Neural cell (in vitro differentiated cells): ENCODE results near the gene JMJD7. TPM values are rescaled to one million over a fixed set of nuclear protein-coding genes. Genes with fewer than 3 reads are reported as not detected.

Experiments
- H2AFZ ChIP-seq: fragments of 200-600, 300-800 bp; sonication (generic), shearing (Covaris generic); 2 replicates; pipeline ENCODE4 v1.6.0; 2014; ENCODE audit warnings: low read depth, mild to moderate bottlenecking, antibody characterized with exemption, low read length, moderate library complexity
- H3F3A ChIP-seq: fragments of 200-600 bp; shearing (Covaris generic); 2 replicates; pipeline ENCODE4 v1.6.1; 2016; ENCODE audit warnings: mild to moderate bottlenecking, moderate library complexity, mixed read lengths, antibody characterized with exemption, low read length; ENCODE audit not compliant: insufficient read depth, poor library complexity, severe bottlenecking
- H3K27ac ChIP-seq: fragments of 200-600, 300-800 bp; sonication (generic), shearing (Covaris generic); 2 replicates; pipeline ENCODE4 v1.5.1; 2014; ENCODE audit warnings: mild to moderate bottlenecking, low read length, moderate library complexity
- H3K27me3 ChIP-seq: fragments of 300-800, 200-600 bp; sonication (generic), shearing (Covaris generic); 2 replicates; pipeline ENCODE4 v1.6.0; 2014; ENCODE audit warnings: mild to moderate bottlenecking, low read depth, low read length, moderate library complexity; ENCODE audit not compliant: insufficient read depth
- H3K36me3 ChIP-seq: fragments of 300-800, 200-600 bp; sonication (generic), shearing (Covaris generic); 2 replicates; pipeline ENCODE4 v1.5.1; 2014; ENCODE audit warnings: mild to moderate bottlenecking, antibody characterized with exemption, low read length, moderate library complexity; ENCODE audit not compliant: insufficient read depth
- H3K4me2 ChIP-seq: fragments of 300-800, 200-600 bp; sonication (generic), shearing (Covaris generic); 2 replicates; pipeline ENCODE4 v1.6.0; 2014; ENCODE audit warnings: mild to moderate bottlenecking, low read length
- H3K4me3 ChIP-seq: fragments of 300-800, 200-600 bp; sonication (generic), shearing (Covaris generic); 2 replicates; pipeline ENCODE4 v1.5.1; 2014; ENCODE audit warnings: mild to moderate bottlenecking, low read length, moderate library complexity
- H3K79me2 ChIP-seq: fragments of 200-600 bp; shearing (Covaris generic); replicated peaks from 2 replicates; pipeline ENCODE4 v1.6.0; 2014; ENCODE audit warnings: mild to moderate bottlenecking, low read length, moderate library complexity; ENCODE audit not compliant: insufficient read depth
- H3K9ac ChIP-seq: fragments of 300-800, 200-600 bp; sonication (generic), shearing (Covaris generic); 2 replicates; pipeline ENCODE4 v1.6.1; 2016; ENCODE audit warnings: mild to moderate bottlenecking, low read length, mixed read lengths
- H3K9me2 ChIP-seq: fragments of 200-600 bp; shearing (Covaris generic); 2 replicates; pipeline ENCODE4 v1.6.1; 2016; ENCODE audit warnings: mild to moderate bottlenecking, low read length, mixed read lengths; ENCODE audit not compliant: insufficient read depth
- H3K9me3 ChIP-seq: fragments of 200-600, 300-800 bp; sonication (generic), shearing (Covaris generic); 2 replicates; pipeline ENCODE4 v1.6.1; 2016; ENCODE audit warnings: mild to moderate bottlenecking, mixed run types, low read length, moderate library complexity, mixed read lengths
- H4K20me1 ChIP-seq: fragments of 200-600 bp; shearing (Covaris generic); 2 replicates; pipeline ENCODE4 v1.6.1; 2016; ENCODE audit warnings: mild to moderate bottlenecking, mixed run types; ENCODE audit not compliant: insufficient read depth
- CTCF ChIP-seq: fragments of 450-650 bp; IDR thresholded peaks from 2 replicates; pipeline ENCODE4 v1.5.1; 2014; ENCODE audit warnings: antibody characterized with exemption, mild to moderate bottlenecking, moderate library complexity; ENCODE audit not compliant: poor library complexity, severe bottlenecking
- EP300 ChIP-seq: fragments of 450-650 bp; conservative IDR thresholded peaks from 2 replicates; pipeline ENCODE4 v1.6.1; 2014; ENCODE audit warnings: antibody characterized with exemption, mild to moderate bottlenecking, moderate library complexity; ENCODE audit not compliant: poor library complexity, severe bottlenecking
- EZH2 ChIP-seq: fragments of 200-600, 300-800 bp; shearing (Covaris generic), sonication (generic); IDR thresholded peaks from 2 replicates; pipeline ENCODE4 v1.6.1; 2014; ENCODE audit warnings: antibody characterized with exemption, low read length, borderline replicate concordance, mild to moderate bottlenecking; ENCODE audit not compliant: insufficient read depth, poor library complexity, severe bottlenecking
- MXI1 ChIP-seq: fragments of 450-650 bp; conservative IDR thresholded peaks from 2 replicates; pipeline ENCODE4 v1.6.1; 2014; ENCODE audit warnings: antibody characterized with exemption, mild to moderate bottlenecking; ENCODE audit not compliant: poor library complexity, severe bottlenecking
- POLR2AphosphoS5 ChIP-seq: IDR thresholded peaks from 2 replicates; pipeline ENCODE4 v1.6.1; 2012
- RAD21 ChIP-seq: fragments of 450-650 bp; conservative IDR thresholded peaks from 2 replicates; pipeline ENCODE4 v1.6.1; 2014; ENCODE audit warnings: antibody characterized with exemption, mild to moderate bottlenecking, moderate library complexity
- REST ChIP-seq: IDR thresholded peaks from 2 replicates; pipeline ENCODE4 v1.6.1; 2012; ENCODE audit warnings: borderline replicate concordance
- SMC3 ChIP-seq: fragments of 450-650 bp; conservative IDR thresholded peaks from 2 replicates; pipeline ENCODE4 v1.6.1; 2014; ENCODE audit warnings: antibody characterized with exemption, mild to moderate bottlenecking, moderate library complexity; ENCODE audit not compliant: poor library complexity
- TAF1 ChIP-seq: IDR thresholded peaks from 2 replicates; pipeline ENCODE4 v1.6.1; 2012; ENCODE audit warnings: low read depth
- polyA plus RNA-seq: library from polyadenylated mRNA; depleted of rRNA; stranded (reverse); fragments of >200 nt; gene quantifications from 2 replicates; pipeline ENCODE4 v1.2.3, GENCODE V29; 2014

The JMJD7 gene
- polyA plus RNA-seq, 1 donor from 2014 or later: 14.0 TPM

- Histone ChIP-seq H3K27ac (no peak overlapping the region), H3K27me3 (no peaks in the 10 kb centered on the region), H3K9me2 (no peaks in the 10 kb centered on the region), H3K9ac (no peak overlapping the region), H3K4me3 (no peak overlapping the region), H3K4me2 (no peak overlapping the region), H3K9me3 (no peaks in the 10 kb centered on the region), H3F3A (no peaks in the 10 kb centered on the region), H3K36me3 (no peaks in the 10 kb centered on the region), H2AFZ (no peak overlapping the region), H4K20me1 (no peaks in the 10 kb centered on the region), H3K79me2 (no peaks in the 10 kb centered on the region)
- no peak for TF ChIP-seq EP300
- TF ChIP-seq CTCF: no peak
- TF ChIP-seq REST: no peak
- no peak for TF ChIP-seq POLR2AphosphoS5
- TF ChIP-seq MXI1: no peak
- no peak for TF ChIP-seq TAF1
- TF ChIP-seq SMC3: no peak
- no peak for TF ChIP-seq RAD21
- no peak for TF ChIP-seq EZH2
Measured at GRCh38 chr15:41849204-41849603, 21.3 kb downstream of the JMJD7 start.

- H3K9me2 ChIP-seq: no peaks in the 10 kb centered on the region
- no peak overlapping the region for H2AFZ ChIP-seq
- H3K9ac ChIP-seq: no peak overlapping the region
- no peak overlapping the region for H3K4me2 ChIP-seq
- no peak overlapping the region for H3K27ac ChIP-seq
- TF ChIP-seq POLR2AphosphoS5: no peak
- no peak overlapping the region for H3K4me3 ChIP-seq
- H3K79me2 ChIP-seq: no peaks in the 10 kb centered on the region
- no peaks in the 10 kb centered on the region for H3K9me3 ChIP-seq
- H3K36me3 ChIP-seq: no peaks in the 10 kb centered on the region
- H3K27me3 ChIP-seq: no peaks in the 10 kb centered on the region
- H3F3A ChIP-seq: no peaks in the 10 kb centered on the region
- H4K20me1 ChIP-seq: no peaks in the 10 kb centered on the region
Measured at GRCh38 chr15:41849861-41850260, 22.0 kb downstream of the JMJD7 start.

- TF ChIP-seq EZH2 (no peak), MXI1 (no peak), SMC3 (no peak), POLR2AphosphoS5 (no peak), REST (no peak), EP300 (no peak), RAD21 (no peak), CTCF (no peak), TAF1 (no peak)
- no peak overlapping the region for H3K4me2 ChIP-seq
- H3K9me3 ChIP-seq: no peaks in the 10 kb centered on the region
- no peaks in the 10 kb centered on the region for H3F3A ChIP-seq
- no peaks in the 10 kb centered on the region for H4K20me1 ChIP-seq
- H3K9ac ChIP-seq: no peak overlapping the region
- no peak overlapping the region for H2AFZ ChIP-seq
- H3K4me3 ChIP-seq: no peak overlapping the region
- H3K36me3 ChIP-seq: no peaks in the 10 kb centered on the region
- H3K27me3 ChIP-seq: no peaks in the 10 kb centered on the region
- H3K79me2 ChIP-seq: no peaks in the 10 kb centered on the region
- H3K27ac ChIP-seq: no peak overlapping the region
- H3K9me2 ChIP-seq: no peaks in the 10 kb centered on the region
Measured at GRCh38 chr15:41850482-41851166, 22.7 kb downstream of the JMJD7 start.
